Measurements from ENCODE around the gene PPP1R15B.

PPP1R15B gene

DNA sequence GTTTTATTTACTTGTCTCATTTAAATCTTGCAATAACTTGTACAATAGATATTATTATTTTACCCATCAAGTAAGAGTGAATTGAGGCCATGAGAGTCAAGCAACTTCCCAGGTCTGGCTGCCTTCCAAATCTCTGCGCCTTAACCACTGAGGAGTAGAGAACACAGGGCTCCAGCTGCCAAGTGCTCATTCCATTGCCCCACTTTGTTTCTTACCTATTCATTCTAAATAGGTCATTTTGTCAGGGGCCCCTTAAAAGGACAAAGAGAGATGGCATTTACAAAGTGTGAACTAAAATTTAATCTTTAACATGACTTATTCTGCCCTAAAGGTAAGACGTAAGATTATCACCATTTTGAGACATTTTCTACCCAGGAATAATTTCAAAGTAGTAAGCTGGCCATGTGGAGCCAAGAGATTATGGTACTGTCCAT is 3.5 kb downstream of the PPP1R15B start:
- no peak for TF ChIP-seq EZH2phosphoT487 (conservative IDR thresholded peaks at IDR 0.05; ENCODE audit: low read length)
- TF ChIP-seq, protein P1, sequence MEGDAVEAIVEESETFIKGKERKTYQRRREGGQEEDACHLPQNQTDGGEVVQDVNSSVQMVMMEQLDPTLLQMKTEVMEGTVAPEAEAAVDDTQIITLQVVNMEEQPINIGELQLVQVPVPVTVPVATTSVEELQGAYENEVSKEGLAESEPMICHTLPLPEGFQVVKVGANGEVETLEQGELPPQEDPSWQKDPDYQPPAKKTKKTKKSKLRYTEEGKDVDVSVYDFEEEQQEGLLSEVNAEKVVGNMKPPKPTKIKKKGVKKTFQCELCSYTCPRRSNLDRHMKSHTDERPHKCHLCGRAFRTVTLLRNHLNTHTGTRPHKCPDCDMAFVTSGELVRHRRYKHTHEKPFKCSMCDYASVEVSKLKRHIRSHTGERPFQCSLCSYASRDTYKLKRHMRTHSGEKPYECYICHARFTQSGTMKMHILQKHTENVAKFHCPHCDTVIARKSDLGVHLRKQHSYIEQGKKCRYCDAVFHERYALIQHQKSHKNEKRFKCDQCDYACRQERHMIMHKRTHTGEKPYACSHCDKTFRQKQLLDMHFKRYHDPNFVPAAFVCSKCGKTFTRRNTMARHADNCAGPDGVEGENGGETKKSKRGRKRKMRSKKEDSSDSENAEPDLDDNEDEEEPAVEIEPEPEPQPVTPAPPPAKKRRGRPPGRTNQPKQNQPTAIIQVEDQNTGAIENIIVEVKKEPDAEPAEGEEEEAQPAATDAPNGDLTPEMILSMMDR (IDR thresholded peaks at IDR 0.05; ENCODE audit: insufficient read depth, low read length, poor library complexity, severe bottlenecking): no peak
- H3K9me3 ChIP-seq (ENCODE audit: insufficient read depth, low read length): no peaks in the 10 kb centered on the region
- peak overlapping the region; percentile 88 for H3K4me2 ChIP-seq (ENCODE audit: low read depth, low read length, poor library complexity, severe bottlenecking)
- H3F3A ChIP-seq (ENCODE audit: insufficient read depth): peaks cover 19% of the 10 kb centered on the region; the same call in 1 of the 2 replicates
- peaks cover 58% of the 10 kb centered on the region for H3K36me3 ChIP-seq (ENCODE audit: low read length)
- no peak overlapping the region for H3K27ac ChIP-seq (ENCODE audit: low read depth, low read length)
- H3K27me3 ChIP-seq (ENCODE audit: low read length): no peaks in the 10 kb centered on the region
- H3K9ac ChIP-seq (ENCODE audit: low read length): peak overlapping the region; percentile 95
- peak overlapping the region; percentile 92 for H3K4me3 ChIP-seq (ENCODE audit: insufficient read depth, low read length, poor library complexity, severe bottlenecking)
- H2AFZ ChIP-seq (ENCODE audit: low read depth, low read length, severe bottlenecking): no peak overlapping the region
- H3K9me2 ChIP-seq (replicated peaks; ENCODE audit: insufficient read depth, low read length): no peaks in the 10 kb centered on the region
- peaks cover 69% of the 10 kb centered on the region for H4K20me1 ChIP-seq (ENCODE audit: low read depth, low read length)
- peaks cover 85% of the 10 kb centered on the region for H3K79me2 ChIP-seq (ENCODE audit: insufficient read depth, low read length)

DNA sequence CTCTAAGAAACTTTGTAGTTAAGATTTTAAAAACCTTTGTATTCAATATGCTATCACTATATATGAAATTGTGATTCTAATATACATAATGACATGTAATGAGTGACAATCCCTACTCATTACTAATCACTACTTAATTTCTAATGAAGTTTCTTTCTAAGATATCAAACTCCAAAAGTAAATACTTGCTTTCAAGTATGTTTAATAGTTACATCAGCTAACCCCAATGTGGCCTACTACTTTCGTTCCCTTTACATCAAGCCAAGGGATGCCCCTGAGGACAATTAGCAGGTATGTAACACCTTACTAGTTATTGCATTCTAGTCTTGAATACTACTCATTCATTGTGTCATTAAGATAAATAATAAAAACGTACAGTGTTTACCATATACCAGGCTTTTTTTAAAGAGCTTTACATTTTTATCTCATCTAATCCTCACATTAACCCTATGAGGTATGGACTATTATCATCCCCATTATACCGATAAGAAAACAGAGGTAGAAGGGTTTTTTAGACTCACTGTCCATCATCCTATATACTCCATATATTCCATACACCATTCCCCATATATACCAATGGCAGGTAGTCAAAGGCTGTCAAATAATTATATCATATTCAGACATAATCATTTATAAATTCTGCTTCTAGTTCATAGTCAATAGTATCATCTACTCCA is 4.2 kb downstream of the PPP1R15B start:
- Histone ChIP-seq H3K9me2 (replicated peaks; ENCODE audit: insufficient read depth, low read length) (no peaks in the 10 kb centered on the region), H3F3A (ENCODE audit: insufficient read depth) (peaks cover 17% of the 10 kb centered on the region; the same call in 1 of the 2 replicates), H3K27me3 (ENCODE audit: low read length) (no peaks in the 10 kb centered on the region), H3K79me2 (ENCODE audit: insufficient read depth, low read length) (peaks cover 88% of the 10 kb centered on the region), H3K4me2 (ENCODE audit: low read depth, low read length, poor library complexity, severe bottlenecking) (peak overlapping the region; percentile 88), H3K27ac (ENCODE audit: low read depth, low read length) (no peak overlapping the region), H3K36me3 (ENCODE audit: low read length) (peaks cover 58% of the 10 kb centered on the region), H3K4me3 (ENCODE audit: insufficient read depth, low read length, poor library complexity, severe bottlenecking) (peak overlapping the region; percentile 92), H2AFZ (ENCODE audit: low read depth, low read length, severe bottlenecking) (no peak overlapping the region), H3K9me3 (ENCODE audit: insufficient read depth, low read length) (no peaks in the 10 kb centered on the region), H4K20me1 (ENCODE audit: low read depth, low read length) (peaks cover 71% of the 10 kb centered on the region), H3K9ac (ENCODE audit: low read length) (peak overlapping the region; percentile 95)
- TF ChIP-seq, protein P1 (IDR thresholded peaks at IDR 0.05; ENCODE audit: insufficient read depth, low read length, poor library complexity, severe bottlenecking): no peak
- no peak for TF ChIP-seq EZH2phosphoT487 (conservative IDR thresholded peaks at IDR 0.05; ENCODE audit: low read length)

DNA sequence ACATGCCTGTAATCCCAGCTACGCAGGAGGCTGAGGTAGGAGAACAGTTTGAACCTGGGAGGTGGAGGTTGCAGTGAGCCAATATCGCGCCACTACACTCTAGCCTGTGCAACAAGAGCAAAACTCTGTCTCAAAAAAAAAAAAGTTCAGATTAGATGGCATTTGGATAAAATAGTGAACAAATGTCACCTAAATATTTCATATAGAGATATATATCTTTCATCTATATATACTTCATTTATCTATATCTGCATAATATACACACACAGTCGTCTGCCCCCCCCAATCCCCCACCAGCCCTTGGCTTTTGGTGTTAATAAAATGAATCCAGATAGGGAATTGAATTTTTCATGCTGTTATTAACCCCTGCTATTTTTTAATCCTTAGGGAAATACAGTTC is 5.0 kb downstream of the PPP1R15B start:
- H2AFZ ChIP-seq (ENCODE audit: low read depth, low read length, severe bottlenecking): no peak overlapping the region
- peaks cover 75% of the 10 kb centered on the region for H4K20me1 ChIP-seq (ENCODE audit: low read depth, low read length)
- H3K36me3 ChIP-seq (ENCODE audit: low read length): peaks cover 60% of the 10 kb centered on the region
- H3K27ac ChIP-seq (ENCODE audit: low read depth, low read length): no peak overlapping the region
- peak overlapping the region; percentile 92 for H3K4me3 ChIP-seq (ENCODE audit: insufficient read depth, low read length, poor library complexity, severe bottlenecking)
- no peaks in the 10 kb centered on the region for H3K9me2 ChIP-seq (replicated peaks; ENCODE audit: insufficient read depth, low read length)
- H3K27me3 ChIP-seq (ENCODE audit: low read length): no peaks in the 10 kb centered on the region
- peaks cover 17% of the 10 kb centered on the region; the same call in 1 of the 2 replicates for H3F3A ChIP-seq (ENCODE audit: insufficient read depth)
- H3K9ac ChIP-seq (ENCODE audit: low read length): peak overlapping the region; percentile 95; the same call in 1 of the 2 replicates
- no peaks in the 10 kb centered on the region for H3K9me3 ChIP-seq (ENCODE audit: insufficient read depth, low read length)
- peak overlapping the region; percentile 88 for H3K4me2 ChIP-seq (ENCODE audit: low read depth, low read length, poor library complexity, severe bottlenecking)
- TF ChIP-seq, protein P1 (IDR thresholded peaks at IDR 0.05; ENCODE audit: insufficient read depth, low read length, poor library complexity, severe bottlenecking): no peak
- TF ChIP-seq EZH2phosphoT487 (conservative IDR thresholded peaks at IDR 0.05; ENCODE audit: low read length): no peak
- H3K79me2 ChIP-seq (ENCODE audit: insufficient read depth, low read length): peaks cover 88% of the 10 kb centered on the region

All from SU-DHL-6 (cell line).